NCI-H2227 (cell line): ENCODE measurements around the gene IGFL1.
"Not testable (repeated sequence)": the region's sequence is repeated elsewhere in the genome, so short reads cannot be mapped to it uniquely, and the experiment has no call there.

ENCODE experiments used
- DNase-seq: peaks from one replicate; lab custom pipeline; 2025; ENCODE audit not compliant: unreplicated experiment; lab: John Stamatoyannopoulos, UW

Gene IGFL1

GRCh38 chr19:46201454-46202310 lies 27.9 kb upstream of the IGFL1 start:
- DNase-seq: no peak

- DNase-seq: no peak
Measured at GRCh38 chr19:46202426-46202825, 27.1 kb upstream of the IGFL1 start.

DNA sequence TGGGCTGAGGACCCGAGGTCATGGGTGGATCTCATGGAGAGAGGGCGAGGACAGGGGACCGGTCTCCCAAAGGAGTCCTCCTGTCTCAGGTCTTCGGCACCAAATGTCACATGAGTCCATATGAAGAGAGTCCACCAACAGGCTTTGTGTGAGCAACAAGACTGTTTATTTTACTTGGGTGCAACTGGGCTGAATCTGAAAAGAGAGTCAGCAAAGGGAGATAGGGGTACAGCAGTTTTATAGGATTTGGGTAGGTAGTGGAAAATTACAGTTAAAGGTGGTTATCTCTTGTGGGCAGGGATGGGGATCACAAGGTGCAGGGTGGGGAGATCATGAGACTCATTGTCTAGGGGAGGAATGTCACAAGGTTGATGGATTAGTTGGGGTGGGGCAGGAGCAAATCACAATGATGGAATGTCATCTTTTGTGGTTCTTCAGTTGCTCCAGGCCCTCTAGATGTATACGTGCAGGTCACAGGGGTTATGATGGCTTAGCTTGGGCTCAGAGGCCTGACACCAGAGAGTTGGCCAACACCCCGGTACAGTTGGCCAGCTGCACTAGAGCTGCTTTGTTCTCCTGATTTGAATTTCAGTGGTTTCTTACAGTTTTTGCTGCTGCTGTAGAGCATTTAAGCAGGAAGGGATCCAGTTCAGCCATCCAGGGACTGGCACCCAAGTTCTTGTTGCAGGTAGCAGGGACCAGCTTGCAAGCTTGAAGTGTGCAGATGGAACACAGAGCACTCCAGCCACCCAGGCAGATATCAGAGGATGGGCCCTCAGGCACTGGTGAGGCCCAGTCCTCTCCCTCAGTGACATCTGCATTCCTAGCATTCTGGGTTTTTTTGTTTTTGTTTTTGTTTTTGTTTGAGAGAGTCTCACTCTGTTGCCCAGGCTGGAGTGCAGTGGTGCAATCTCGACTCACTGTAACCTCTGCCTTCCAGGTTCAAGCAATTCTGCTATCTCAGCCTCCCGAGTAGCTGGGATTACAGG lies 26.4 kb upstream of the IGFL1 start:
- DNase-seq: no peak

DNA sequence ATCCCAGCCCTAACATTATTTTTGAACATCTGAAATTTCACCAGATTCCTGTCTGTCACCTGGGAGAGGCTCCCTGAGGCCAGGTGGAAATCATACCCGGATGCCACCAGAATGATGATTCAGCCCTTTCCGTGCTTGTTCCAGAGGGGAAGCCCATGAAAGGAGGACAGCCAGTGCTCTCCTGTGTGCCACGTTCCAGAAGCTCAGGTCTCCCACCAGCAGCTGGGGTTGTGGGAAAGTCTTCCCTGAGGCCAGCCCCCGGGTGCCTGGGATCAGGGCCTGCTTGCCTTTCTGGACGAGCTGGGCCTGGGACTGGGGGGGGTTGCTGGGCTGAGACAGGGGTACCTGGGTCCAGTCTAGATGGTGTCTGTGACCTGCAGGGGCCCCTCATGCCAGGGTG lies 25.5 kb upstream of the IGFL1 start:
- no peak for DNase-seq

GRCh38 chr19:46205183-46205984 lies 24.2 kb upstream of the IGFL1 start:
- DNase-seq: no peak

DNA sequence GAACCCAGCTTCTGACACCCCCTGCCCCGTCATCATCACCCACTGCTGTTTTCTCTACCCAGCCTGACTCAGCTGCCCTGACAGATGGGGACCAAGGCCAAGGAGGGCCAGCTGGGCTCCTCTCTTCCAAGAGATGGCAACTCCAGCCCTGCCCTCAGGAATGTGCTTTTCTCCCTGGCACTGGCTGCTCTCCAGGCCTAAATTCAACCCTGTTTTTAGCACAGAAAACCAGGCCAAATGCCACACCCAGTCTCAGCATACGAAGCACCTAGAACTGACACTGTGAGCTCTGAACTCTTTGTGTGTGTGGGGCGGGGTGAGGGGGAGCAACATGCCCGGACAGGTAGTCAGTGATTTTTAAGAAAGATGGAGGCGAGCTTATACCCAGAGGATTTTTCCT lies 23.4 kb upstream of the IGFL1 start:
- DNase-seq: no peak

- DNase-seq: no peak
Measured at GRCh38 chr19:46206682-46207081, 22.9 kb upstream of the IGFL1 start.

DNA sequence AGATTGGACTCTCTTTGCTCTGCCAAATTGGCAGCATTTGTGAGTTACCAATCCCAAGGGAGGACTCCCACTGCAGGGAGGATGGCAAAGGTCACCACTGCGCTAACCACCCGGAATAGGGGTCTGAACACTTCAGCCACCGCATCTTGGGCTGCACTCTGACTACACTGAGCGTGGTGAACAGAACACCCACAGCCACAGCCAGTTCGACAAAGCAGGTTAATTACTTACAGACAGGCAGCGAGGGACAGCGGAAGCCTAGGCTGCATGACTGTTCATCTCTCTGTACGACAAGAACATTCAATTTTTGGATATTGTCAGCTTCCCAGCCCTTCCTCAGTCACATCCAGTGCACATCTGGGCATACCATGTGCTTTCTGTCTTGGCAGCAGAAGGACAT lies 21.7 kb upstream of the IGFL1 start:
- DNase-seq: not testable (repeated sequence)

GRCh38 chr19:46209051-46209450 lies 20.5 kb upstream of the IGFL1 start:
- no peak for DNase-seq

GRCh38 chr19:46209472-46209871 lies 20.1 kb upstream of the IGFL1 start:
- no peak for DNase-seq

GRCh38 chr19:46210669-46211068 lies 18.9 kb upstream of the IGFL1 start:
- DNase-seq: no peak

DNA sequence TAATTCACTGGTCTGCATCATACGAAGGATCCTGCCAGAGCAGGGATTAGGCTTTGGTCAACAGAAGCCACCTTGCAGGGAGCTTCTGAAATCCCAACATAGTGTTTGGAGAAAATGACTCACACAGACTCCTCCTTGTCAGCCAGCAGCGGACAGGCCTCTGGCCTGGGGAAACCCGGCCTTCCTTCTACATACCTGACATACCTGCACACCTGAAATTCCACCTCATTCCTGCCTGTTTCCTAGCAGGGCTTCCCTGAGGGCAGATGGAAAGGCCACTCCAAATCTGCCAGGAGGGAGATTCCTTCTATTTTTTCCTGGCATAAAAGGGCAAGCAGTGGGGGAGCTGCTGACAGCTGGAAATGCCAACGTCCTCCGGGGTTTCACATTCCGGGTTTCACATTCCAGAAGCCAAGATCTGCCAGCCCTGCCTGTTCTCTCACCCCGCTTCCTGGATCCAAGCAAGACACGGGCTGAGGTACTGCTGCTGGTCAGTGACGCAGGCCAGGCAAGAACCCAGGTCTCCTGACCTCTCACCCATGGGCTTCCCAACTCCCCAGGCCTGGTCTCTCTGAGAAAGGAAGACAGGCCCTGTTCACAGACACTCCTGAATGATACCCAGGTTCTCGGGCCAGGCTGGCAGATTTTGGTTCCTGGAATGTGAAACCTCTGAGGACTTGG lies 18.2 kb upstream of the IGFL1 start:
- DNase-seq: no peak

- DNase-seq: not testable (repeated sequence)
Measured at GRCh38 chr19:46212592-46212991, 16.9 kb upstream of the IGFL1 start.

GRCh38 chr19:46213156-46213555 lies 16.4 kb upstream of the IGFL1 start:
- no peak for DNase-seq

DNA sequence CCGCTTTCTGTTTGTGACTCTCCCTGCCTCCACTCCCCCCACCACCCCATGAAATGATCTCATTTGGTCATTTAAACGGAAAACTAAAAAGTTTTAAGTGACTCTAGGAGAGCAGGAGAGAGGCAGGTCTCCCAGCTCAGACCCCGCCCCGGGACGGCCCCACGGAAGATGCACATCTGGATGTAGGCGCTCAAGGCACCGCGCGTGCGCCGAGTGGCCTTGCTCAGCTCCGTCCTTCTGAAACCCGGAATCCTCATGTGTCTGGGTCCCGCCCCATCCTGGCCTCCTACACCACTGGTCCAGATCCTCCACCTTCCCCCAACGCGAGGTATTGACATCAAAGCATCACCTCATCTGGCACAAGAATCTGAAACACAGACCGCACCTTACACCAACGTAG lies 15.7 kb upstream of the IGFL1 start:
- DNase-seq: no peak

- no peak for DNase-seq
Measured at GRCh38 chr19:46216612-46217011, 12.9 kb upstream of the IGFL1 start.

GRCh38 chr19:46217476-46217875 lies 12.1 kb upstream of the IGFL1 start:
- DNase-seq: no peak

- no peak for DNase-seq
Measured at GRCh38 chr19:46218160-46218559, 11.4 kb upstream of the IGFL1 start.

GRCh38 chr19:46220038-46220615 lies 9.4 kb upstream of the IGFL1 start:
- no peak for DNase-seq

DNA sequence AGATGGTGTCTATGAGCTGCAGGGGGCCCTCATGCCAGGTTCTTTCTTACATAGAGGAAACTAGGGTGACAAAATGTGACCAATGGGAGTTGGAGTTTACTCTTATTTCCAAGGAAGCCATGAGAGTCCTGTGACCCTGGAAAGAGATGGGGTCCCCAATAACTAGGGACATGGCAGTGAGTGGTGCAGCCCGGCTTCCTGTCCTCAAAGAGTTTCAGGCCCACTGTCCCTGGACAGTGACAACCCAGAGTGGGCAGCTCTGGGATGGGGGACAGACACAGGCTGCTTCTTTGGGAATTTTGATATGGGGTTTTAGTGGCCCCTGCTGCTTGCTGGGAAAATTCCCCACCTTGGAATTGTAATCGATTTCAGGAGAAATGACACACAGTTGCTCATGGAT lies 8.4 kb upstream of the IGFL1 start:
- no peak for DNase-seq
